Smooth muscle cell of trachea (primary cell): ENCODE data around the gene PPP1R3C. TPM values are rescaled to one million over a fixed set of nuclear protein-coding genes. Genes with fewer than 3 reads are reported as not detected.

ENCODE experiments used
- total RNA-seq: library from RNA; depleted of rRNA; stranded (reverse); fragments of >200 nt; gene quantifications from 2 replicates; pipeline ENCODE4 v1.2.1, GENCODE V29; 2014

Gene PPP1R3C
- total RNA-seq = 65.9 and 200 TPM in 2 replicates

GRCh38 chr10:91632671-91633550, at the start of gene PPP1R3C:
PPP1R3C (minus strand) TSS chr10:91633071; CDS start chr10:91632969, 102 bp downstream.

Other genes starting within 250 kb of the PPP1R3C start
- gene HECTD2, start 222.7 kb downstream of the PPP1R3C start, total RNA-seq = 9.9 and 11.1 TPM in 2 replicates
- 56.0 and 58.2 TPM in 2 replicates for gene TNKS2, start 165.4 kb upstream of the PPP1R3C start, total RNA-seq